DMS 273 (cell line): ENCODE measurements around the gene KLRF1.
"Not testable (repeated sequence)": the region's sequence is repeated elsewhere in the genome, so short reads cannot be mapped to it uniquely, and the experiment has no call there.

Source experiments
- DNase-seq: peaks from one replicate; lab custom pipeline; 2025; ENCODE audit not compliant: unreplicated experiment; lab: John Stamatoyannopoulos, UW

Gene KLRF1

GRCh38 chr12:9869307-9870161, 42.3 kb downstream of the KLRF1 start, which contains the start of gene CLEC2B:
Gene CLEC2B, minus strand, starts transcription at chr12:9869354.
- DNase-seq = no peak

- DNase-seq = no peak
Measured at GRCh38 chr12:9870286-9870866, 43.1 kb downstream of the KLRF1 start.

GRCh38 chr12:9872162-9872561, 44.9 kb downstream of the KLRF1 start:
- DNase-seq = no peak

GRCh38 chr12:9872742-9873141, 45.5 kb downstream of the KLRF1 start:
- DNase-seq = no peak

- DNase-seq = not testable (repeated sequence)
Measured at GRCh38 chr12:9876120-9876519, 48.8 kb downstream of the KLRF1 start.

- no peak for DNase-seq
Measured at GRCh38 chr12:9880532-9881078, 53.3 kb downstream of the KLRF1 start.

- no peak for DNase-seq
Measured at GRCh38 chr12:9881246-9881645, 54.0 kb downstream of the KLRF1 start, which contains the start of gene KLRF2. Gene KLRF2, plus strand, starts transcription at chr12:9881489. Its CDS starts 107 bp downstream, at chr12:9881596.

GRCh38 chr12:9881988-9882387, 54.7 kb downstream of the KLRF1 start:
- DNase-seq = no peak

GRCh38 chr12:9883175-9883574, 55.9 kb downstream of the KLRF1 start:
- no peak for DNase-seq

- DNase-seq = no peak
Measured at GRCh38 chr12:9888665-9889273, 61.5 kb downstream of the KLRF1 start.
